Neural crest cell (in vitro differentiated cells): Measurements from ENCODE around the gene KREMEN2. TPM values are rescaled to one million over a fixed set of nuclear protein-coding genes. Genes with fewer than 3 reads are reported as not detected.

Source experiments
- DNase-seq: peaks from one replicate; pipeline ENCODE4 v3.0.0; 2021; ENCODE audit warnings: low read depth, mixed read lengths, low spot score
- H3K27ac Mint-ChIP-seq: one replicate; pipeline ENCODE4 v1.8.0; 2021; ENCODE audit warnings: mild to moderate bottlenecking, mixed read lengths; ENCODE audit not compliant: unreplicated experiment
- H3K27me3 Mint-ChIP-seq: 2 replicates; pipeline ENCODE4 v1.8.0; 2021; ENCODE audit warnings: low read depth, mild to moderate bottlenecking, mixed read lengths
- H3K36me3 Mint-ChIP-seq: 2 replicates; pipeline ENCODE4 v1.8.0; 2021; ENCODE audit warnings: low read depth, mild to moderate bottlenecking, mixed read lengths
- H3K4me1 Mint-ChIP-seq: 2 replicates; pipeline ENCODE4 v1.8.0; 2021; ENCODE audit warnings: mixed read lengths
- H3K4me3 Mint-ChIP-seq: one replicate; pipeline ENCODE4 v1.8.0; 2021; ENCODE audit warnings: mild to moderate bottlenecking, mixed read lengths
- H3K9me3 Mint-ChIP-seq: 2 replicates; pipeline ENCODE4 v1.8.0; 2021; ENCODE audit warnings: mixed read lengths
- total RNA-seq: library from RNA; stranded (reverse); gene quantifications from 2 replicates; pipeline ENCODE4 v1.2.1, GENCODE V29; 2021
- TF ChIP-seq, protein P1 (sequence below): fragments of 200-600 bp; sonication (generic); conservative IDR thresholded peaks from 2 replicates; pipeline ENCODE4 v1.5.0; 2021; ENCODE audit warnings: antibody characterized with exemption, mild to moderate bottlenecking

The KREMEN2 gene
- total RNA-seq, 1 donor from 2014 or later: 1.0 TPM

DNA sequence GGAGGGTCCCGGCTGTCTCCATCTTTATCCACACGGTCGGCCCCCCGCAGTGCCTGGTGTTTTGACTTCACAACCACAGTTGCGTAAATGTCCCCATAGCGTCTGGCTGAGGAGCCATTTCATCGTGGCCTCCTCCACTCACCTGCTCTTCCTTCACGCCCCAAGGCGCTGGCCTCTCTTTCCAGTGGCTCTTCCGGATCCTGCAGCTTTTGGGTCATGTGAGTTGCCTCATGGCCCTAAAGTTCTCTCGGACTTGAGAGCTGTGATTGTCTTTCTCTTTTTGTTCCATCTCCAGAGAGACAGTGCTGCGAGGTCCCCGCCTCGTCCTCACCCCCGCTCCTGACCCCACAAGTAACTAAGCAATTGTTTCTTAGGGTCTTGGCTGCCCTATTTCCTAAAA, 29.6 kb upstream of the KREMEN2 start:
- Mint-ChIP-seq H3K27ac (no peak overlapping the region), H3K4me1 (no peaks in the 10 kb centered on the region), H3K36me3 (no peaks in the 10 kb centered on the region), H3K9me3 (no peaks in the 10 kb centered on the region), H3K4me3 (no peak overlapping the region), H3K27me3 (no peaks in the 10 kb centered on the region)
- DNase-seq: no peak
- TF ChIP-seq, protein P1, sequence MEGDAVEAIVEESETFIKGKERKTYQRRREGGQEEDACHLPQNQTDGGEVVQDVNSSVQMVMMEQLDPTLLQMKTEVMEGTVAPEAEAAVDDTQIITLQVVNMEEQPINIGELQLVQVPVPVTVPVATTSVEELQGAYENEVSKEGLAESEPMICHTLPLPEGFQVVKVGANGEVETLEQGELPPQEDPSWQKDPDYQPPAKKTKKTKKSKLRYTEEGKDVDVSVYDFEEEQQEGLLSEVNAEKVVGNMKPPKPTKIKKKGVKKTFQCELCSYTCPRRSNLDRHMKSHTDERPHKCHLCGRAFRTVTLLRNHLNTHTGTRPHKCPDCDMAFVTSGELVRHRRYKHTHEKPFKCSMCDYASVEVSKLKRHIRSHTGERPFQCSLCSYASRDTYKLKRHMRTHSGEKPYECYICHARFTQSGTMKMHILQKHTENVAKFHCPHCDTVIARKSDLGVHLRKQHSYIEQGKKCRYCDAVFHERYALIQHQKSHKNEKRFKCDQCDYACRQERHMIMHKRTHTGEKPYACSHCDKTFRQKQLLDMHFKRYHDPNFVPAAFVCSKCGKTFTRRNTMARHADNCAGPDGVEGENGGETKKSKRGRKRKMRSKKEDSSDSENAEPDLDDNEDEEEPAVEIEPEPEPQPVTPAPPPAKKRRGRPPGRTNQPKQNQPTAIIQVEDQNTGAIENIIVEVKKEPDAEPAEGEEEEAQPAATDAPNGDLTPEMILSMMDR: no peak

DNA sequence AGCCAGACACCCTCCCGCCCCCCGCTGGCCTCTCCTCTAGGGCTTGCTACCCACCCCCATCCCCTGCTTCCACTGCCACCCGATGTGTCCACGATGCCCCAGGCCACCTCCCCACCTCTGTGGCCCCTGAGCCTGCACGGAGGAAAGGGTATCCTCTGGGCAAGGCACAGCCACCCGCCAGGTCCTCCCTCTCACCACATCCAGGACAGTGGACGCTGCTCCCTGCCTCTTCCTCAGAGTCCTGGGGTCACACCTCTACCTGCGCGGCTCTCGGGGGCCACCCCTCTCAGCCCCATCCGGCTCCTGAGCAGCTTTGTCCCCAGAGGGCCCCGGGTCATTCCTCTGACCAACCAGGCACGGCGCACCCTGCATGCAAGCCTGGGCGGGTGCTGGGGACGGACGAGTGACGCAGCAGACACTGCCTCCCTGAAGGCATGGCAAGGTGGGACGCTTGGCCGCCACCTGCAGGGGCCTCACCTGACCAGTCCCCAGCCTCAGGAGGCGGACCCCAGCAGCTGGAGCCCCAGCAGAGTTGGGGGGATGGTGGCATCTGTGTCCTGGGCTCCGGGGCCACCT, 27.6 kb upstream of the KREMEN2 start:
- Mint-ChIP-seq H3K9me3 (no peaks in the 10 kb centered on the region), H3K36me3 (no peaks in the 10 kb centered on the region), H3K27me3 (no peaks in the 10 kb centered on the region), H3K4me3 (no peak overlapping the region), H3K27ac (no peak overlapping the region), H3K4me1 (no peaks in the 10 kb centered on the region)
- TF ChIP-seq, protein P1: no peak
- DNase-seq: no peak

DNA sequence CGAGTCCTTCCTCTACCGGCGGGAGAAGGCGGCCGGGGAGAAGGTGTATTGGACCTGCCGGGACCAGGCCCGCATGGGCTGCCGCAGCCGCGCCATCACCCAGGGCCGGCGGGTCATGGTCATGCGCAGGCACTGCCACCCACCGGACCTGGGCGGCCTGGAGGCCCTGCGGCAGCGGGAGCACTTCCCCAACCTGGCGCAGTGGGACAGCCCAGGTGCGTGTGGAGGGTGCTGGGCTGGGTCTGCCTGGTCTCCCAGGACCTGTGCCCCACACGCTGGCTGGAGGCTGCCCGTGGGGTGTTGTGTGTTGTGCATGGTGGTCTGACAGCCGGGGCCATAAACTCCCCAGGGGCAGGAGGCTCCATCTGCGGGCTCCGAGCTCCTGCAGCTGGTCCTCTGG, 26.9 kb upstream of the KREMEN2 start:
- TF ChIP-seq, protein P1: no peak
- Mint-ChIP-seq H3K27me3 (no peaks in the 10 kb centered on the region), H3K27ac (no peak overlapping the region), H3K4me3 (no peak overlapping the region), H3K36me3 (no peaks in the 10 kb centered on the region), H3K4me1 (no peaks in the 10 kb centered on the region), H3K9me3 (no peaks in the 10 kb centered on the region)
- DNase-seq: no peak

DNA sequence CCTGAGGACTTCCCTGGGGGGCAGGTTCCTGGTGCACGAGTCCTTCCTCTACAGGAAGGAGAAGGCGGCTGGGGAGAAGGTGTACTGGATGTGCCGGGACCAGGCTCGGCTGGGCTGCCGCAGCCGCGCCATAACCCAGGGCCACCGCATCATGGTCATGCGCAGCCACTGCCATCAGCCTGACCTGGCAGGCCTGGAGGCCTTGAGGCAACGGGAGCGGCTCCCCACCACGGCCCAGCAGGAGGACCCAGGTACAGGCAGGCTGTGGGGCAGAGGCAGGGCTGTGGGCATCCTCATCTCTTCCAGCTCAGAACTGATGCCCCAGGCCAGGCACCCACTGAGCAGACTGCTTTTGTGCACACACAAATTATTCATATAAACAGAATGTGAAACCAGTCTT, 25.9 kb upstream of the KREMEN2 start:
- Mint-ChIP-seq H3K9me3 (no peaks in the 10 kb centered on the region), H3K27me3 (no peaks in the 10 kb centered on the region), H3K27ac (no peak overlapping the region), H3K4me1 (no peaks in the 10 kb centered on the region), H3K36me3 (peaks cover under 1% of the 10 kb centered on the region), H3K4me3 (no peak overlapping the region)
- TF ChIP-seq, protein P1: no peak
- no peak for DNase-seq

DNA sequence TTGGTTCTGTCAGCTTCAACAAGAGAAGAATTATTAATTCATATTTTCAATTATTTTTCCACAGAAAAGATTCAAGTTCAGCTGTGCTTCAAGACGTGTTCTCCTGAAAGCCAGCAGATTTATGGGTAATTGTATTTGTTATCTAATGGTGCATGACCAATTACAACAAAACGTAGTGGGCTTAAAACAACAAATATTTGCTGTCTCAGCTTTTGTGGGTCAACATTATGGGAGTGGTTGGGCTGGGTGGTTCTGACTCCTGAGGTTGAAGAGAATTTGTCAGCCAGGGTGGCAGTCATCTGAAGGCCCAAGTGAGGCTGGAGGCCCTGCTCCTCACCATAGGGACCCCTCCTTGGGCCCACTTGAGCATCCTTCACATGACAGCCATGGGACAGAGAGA, 24.1 kb upstream of the KREMEN2 start:
- Mint-ChIP-seq H3K27ac (no peak overlapping the region), H3K4me1 (no peaks in the 10 kb centered on the region), H3K27me3 (no peaks in the 10 kb centered on the region)

More for the DNA sequence above, 24.1 kb upstream of the KREMEN2 start:
- no peak for DNase-seq
- TF ChIP-seq, protein P1: no peak
- Mint-ChIP-seq H3K36me3 (peaks cover 3% of the 10 kb centered on the region), H3K4me3 (no peak overlapping the region), H3K9me3 (no peaks in the 10 kb centered on the region)
